CD14-positive monocyte (primary cell): ENCODE measurements around the gene RAP2C. TPM values are rescaled to one million over a fixed set of nuclear protein-coding genes. Genes with fewer than 3 reads are reported as not detected.

ENCODE experiments used
- DNase-seq, 3 donors: peaks; one replicate each; pipeline ENCODE4 v3.0.0-alpha.2; 2011 to 2022
- H2AFZ ChIP-seq: 2 replicates; pipeline ENCODE4 v1.6.0; 2012; ENCODE audit warnings: mild to moderate bottlenecking, low read depth, low read length, inconsistent platforms; ENCODE audit not compliant: insufficient read depth, poor library complexity, severe bottlenecking
- H3K27ac ChIP-seq, 2 donors: 1 replicate in 1 of 2; 2 replicates in 1 of 2; pipeline ENCODE4 v1.5.1; 2012 to 2013; ENCODE audit warnings: low read length in 2 of 2, control low read depth in 1 of 2, inconsistent platforms in 1 of 2, low read depth in 1 of 2, mild to moderate bottlenecking in 1 of 2
- H3K27me3 ChIP-seq, 2 donors: one replicate each; pipeline versions ENCODE4 v1.6.0 to v1.6.1; 2011 to 2013; ENCODE audit warnings: low read length in 2 of 2; ENCODE audit not compliant: control insufficient read depth in 2 of 2, insufficient read depth in 2 of 2
- H3K36me3 ChIP-seq, 2 donors: replicated peaks in 1 of 2; 1 replicate in 1 of 2; 2 replicates in 1 of 2; pipeline versions ENCODE4 v1.5.1 to v1.6.1; 2012 to 2013; ENCODE audit warnings: low read length in 2 of 2, control low read depth in 1 of 2, inconsistent platforms in 1 of 2, mild to moderate bottlenecking in 1 of 2; ENCODE audit not compliant: insufficient read depth in 2 of 2, control insufficient read depth in 1 of 2
- H3K4me1 ChIP-seq, 2 donors: 1 replicate in 1 of 2; 2 replicates in 1 of 2; pipeline versions ENCODE4 v1.5.1 to v1.6.1; 2012 to 2013; ENCODE audit warnings: low read length in 2 of 2, control low read depth in 1 of 2, inconsistent platforms in 1 of 2, mild to moderate bottlenecking in 1 of 2, moderate library complexity in 1 of 2; ENCODE audit not compliant: insufficient read depth in 2 of 2, control insufficient read depth in 1 of 2
- H3K4me2 ChIP-seq: replicated peaks from 2 replicates; pipeline ENCODE3; 2012; ENCODE audit warnings: low read length, moderate library complexity, mild to moderate bottlenecking; ENCODE audit not compliant: poor library complexity, severe bottlenecking; ENCODE audit errors: extremely low read depth
- H3K4me3 ChIP-seq, 3 experiments: fragments of 200-600 bp in 1 of 3; sonication (generic) in 1 of 3; replicated peaks in 1 of 3; 1 replicate in 2 of 3; 2 replicates in 1 of 3; pipeline ENCODE4 v1.5.1; 2011 to 2013; ENCODE audit warnings: low read length in 3 of 3, mild to moderate bottlenecking in 3 of 3, control low read depth in 2 of 3, low read depth in 2 of 3, inconsistent platforms in 1 of 3, moderate library complexity in 1 of 3
- H3K79me2 ChIP-seq: 2 replicates; pipeline ENCODE4 v1.6.0; 2012; ENCODE audit warnings: mild to moderate bottlenecking, control low read depth, inconsistent platforms, low read length, moderate library complexity; ENCODE audit not compliant: insufficient read depth
- H3K9ac ChIP-seq: 2 replicates; pipeline ENCODE4 v1.6.0; 2017; ENCODE audit warnings: low read length, mild to moderate bottlenecking; ENCODE audit not compliant: insufficient read depth, poor library complexity, severe bottlenecking
- H3K9me3 ChIP-seq, 2 donors: replicated peaks in 1 of 2; 1 replicate in 1 of 2; 2 replicates in 1 of 2; pipeline versions ENCODE4 v1.5.1 to v1.6.1; 2012 to 2013; ENCODE audit warnings: low read length in 2 of 2, control low read depth in 1 of 2; ENCODE audit not compliant: control insufficient read depth in 1 of 2, insufficient read depth in 1 of 2
- H4K20me1 ChIP-seq: 2 replicates; pipeline ENCODE4 v1.6.0; 2012; ENCODE audit warnings: mild to moderate bottlenecking, low read length, control low read depth, moderate library complexity; ENCODE audit not compliant: insufficient read depth
- H3K27ac Mint-ChIP-seq, 7 donors: one replicate each; pipeline ENCODE4 v1.8.0; 2020; ENCODE audit warnings: mild to moderate bottlenecking in 7 of 7, mixed read lengths in 7 of 7, moderate library complexity in 6 of 7, inconsistent platforms in 2 of 7
- H3K27me3 Mint-ChIP-seq, 3 donors: one replicate each; pipeline ENCODE4 v1.8.0; 2021 to 2022; ENCODE audit warnings: low read depth in 3 of 3, mild to moderate bottlenecking in 3 of 3, mixed read lengths in 3 of 3, moderate library complexity in 3 of 3, inconsistent platforms in 1 of 3
- H3K36me3 Mint-ChIP-seq, 2 donors: one replicate each; pipeline ENCODE4 v1.8.0; 2020; ENCODE audit warnings: mixed read lengths in 2 of 2, inconsistent platforms in 1 of 2, mild to moderate bottlenecking in 1 of 2
- H3K4me1 Mint-ChIP-seq: one replicate; pipeline ENCODE4 v1.8.0; 2020; ENCODE audit warnings: mild to moderate bottlenecking, mixed read lengths
- H3K4me3 Mint-ChIP-seq, 2 donors: one replicate each; pipeline ENCODE4 v1.8.0; 2020; ENCODE audit warnings: mild to moderate bottlenecking in 2 of 2, mixed read lengths in 2 of 2, moderate library complexity in 1 of 2
- H3K9me3 Mint-ChIP-seq, 7 donors: one replicate each; pipeline ENCODE4 v1.8.0; 2020 to 2022; ENCODE audit warnings: mixed read lengths in 7 of 7, mild to moderate bottlenecking in 6 of 7, moderate library complexity in 6 of 7, inconsistent platforms in 2 of 7
- WGBS: methylation state at CpG from one replicate; pipeline ENCODE4 v1.1.5; 2013; ENCODE audit warnings: missing lambda C conversion rate; ENCODE audit not compliant: insufficient coverage; 5-methylcytosine and 5-hydroxymethylcytosine counted together
- intact Hi-C, 2 donors: fragments of 100-400 bp; cut with micrococcal nuclease; formaldehyde crosslinking; loops; one replicate each; pipeline versions ENCODE4 v1.15.0 to v1.15.1; 2023
- polyA plus RNA-seq, 3 donors: library from polyadenylated mRNA; depleted of rRNA in 1 of 3; unstranded in 2 of 3; stranded (reverse) in 1 of 3; fragments of 300-500 nt in 2 of 3; fragments of >200 nt in 1 of 3; fragmentation: Illumina TruSeq in 2 of 3; gene quantifications; 1 replicate in 2 of 3; 2 replicates in 1 of 3; pipeline ENCODE4 v1.2.3, GENCODE V29; 2012 to 2021
- TF ChIP-seq, protein P1 (sequence below): fragments of 200-600 bp; IDR thresholded peaks from one replicate; pipeline ENCODE4 v1.8.0; 2022; ENCODE audit warnings: antibody characterized with exemption, mild to moderate bottlenecking

Gene RAP2C
- polyA plus RNA-seq, 3 donors = 14.7 to 23.2 (median 18.8) TPM

DNA sequence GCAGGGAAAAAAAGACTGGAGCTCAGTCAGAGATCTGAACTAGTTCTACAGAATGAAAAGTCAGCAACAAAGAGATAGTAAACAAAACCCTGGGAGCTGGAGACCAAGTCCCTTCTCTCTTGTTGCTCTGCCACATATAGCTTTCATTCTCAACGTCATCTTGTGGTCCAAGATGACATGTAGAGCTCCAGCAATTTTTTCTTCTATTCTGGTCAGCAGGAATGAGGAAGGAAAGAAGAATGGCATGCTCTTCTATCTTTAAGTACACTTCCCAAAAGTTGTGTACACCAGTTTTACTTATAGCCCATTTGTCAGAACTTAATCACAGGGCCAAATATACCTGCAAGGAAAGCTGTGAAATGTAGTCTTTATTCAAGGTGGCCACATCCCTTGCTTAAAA, 45.6 kb downstream of the RAP2C start:
- no peak overlapping the region for H3K27ac Mint-ChIP-seq
- intact Hi-C loops = no loop called here
- WGBS = no CpG with 5 or more reads among the region's 1 CpG
- H3K79me2 ChIP-seq = no peaks in the 10 kb centered on the region
- no peaks in the 10 kb centered on the region for H3K4me1 ChIP-seq
- no peak overlapping the region for H3K4me2 ChIP-seq
- H2AFZ ChIP-seq = no peak overlapping the region
- H3K27ac ChIP-seq = no peak overlapping the region
- H3K4me1 Mint-ChIP-seq = no peaks in the 10 kb centered on the region
- no peak overlapping the region for H3K9ac ChIP-seq
- TF ChIP-seq, protein P1, sequence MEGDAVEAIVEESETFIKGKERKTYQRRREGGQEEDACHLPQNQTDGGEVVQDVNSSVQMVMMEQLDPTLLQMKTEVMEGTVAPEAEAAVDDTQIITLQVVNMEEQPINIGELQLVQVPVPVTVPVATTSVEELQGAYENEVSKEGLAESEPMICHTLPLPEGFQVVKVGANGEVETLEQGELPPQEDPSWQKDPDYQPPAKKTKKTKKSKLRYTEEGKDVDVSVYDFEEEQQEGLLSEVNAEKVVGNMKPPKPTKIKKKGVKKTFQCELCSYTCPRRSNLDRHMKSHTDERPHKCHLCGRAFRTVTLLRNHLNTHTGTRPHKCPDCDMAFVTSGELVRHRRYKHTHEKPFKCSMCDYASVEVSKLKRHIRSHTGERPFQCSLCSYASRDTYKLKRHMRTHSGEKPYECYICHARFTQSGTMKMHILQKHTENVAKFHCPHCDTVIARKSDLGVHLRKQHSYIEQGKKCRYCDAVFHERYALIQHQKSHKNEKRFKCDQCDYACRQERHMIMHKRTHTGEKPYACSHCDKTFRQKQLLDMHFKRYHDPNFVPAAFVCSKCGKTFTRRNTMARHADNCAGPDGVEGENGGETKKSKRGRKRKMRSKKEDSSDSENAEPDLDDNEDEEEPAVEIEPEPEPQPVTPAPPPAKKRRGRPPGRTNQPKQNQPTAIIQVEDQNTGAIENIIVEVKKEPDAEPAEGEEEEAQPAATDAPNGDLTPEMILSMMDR = no peak
- H3K36me3 ChIP-seq = no peaks in the 10 kb centered on the region
- no peaks in the 10 kb centered on the region for H3K36me3 Mint-ChIP-seq
- no peak overlapping the region for H3K4me3 Mint-ChIP-seq
- H3K27me3 ChIP-seq = peaks cover 0 to 11% of the 10 kb centered on the region in 2 donors
- peaks cover 0 to 3% (median 0%) of the 10 kb centered on the region in 7 donors for H3K9me3 Mint-ChIP-seq
- no peaks in the 10 kb centered on the region for H4K20me1 ChIP-seq
- H3K27me3 Mint-ChIP-seq = peaks cover 0 to 7% (median 2%) of the 10 kb centered on the region in 3 donors
- H3K4me3 ChIP-seq = no peak overlapping the region
- DNase-seq = no peak
- no peaks in the 10 kb centered on the region for H3K9me3 ChIP-seq

DNA sequence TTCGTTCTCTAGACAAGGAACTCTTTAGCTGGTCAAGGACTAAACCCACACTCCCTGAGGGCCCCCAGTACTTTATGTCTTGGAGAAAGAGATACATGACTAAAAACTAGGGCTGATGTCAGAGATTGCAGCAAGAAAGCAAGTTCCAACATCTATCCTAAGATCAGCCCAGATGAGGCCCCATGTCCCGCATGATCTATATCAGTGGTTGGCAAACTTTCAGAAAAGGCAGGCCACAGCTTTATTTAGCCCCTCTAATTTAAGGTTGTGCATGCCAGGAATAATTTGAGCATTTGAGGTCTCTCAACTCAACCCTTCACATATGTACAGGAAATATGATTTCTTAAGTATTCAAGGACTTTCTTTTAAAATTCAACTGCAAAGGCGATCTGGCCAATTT, 47.4 kb downstream of the RAP2C start:
- H3K9me3 Mint-ChIP-seq = peaks cover 0 to 3% (median 0%) of the 10 kb centered on the region in 7 donors
- WGBS = 83% methylated on average over 1 of the region's 3 CpGs
- Histone ChIP-seq H3K79me2 (no peaks in the 10 kb centered on the region), H2AFZ (no peak overlapping the region), H3K36me3 (no peaks in the 10 kb centered on the region), H3K4me3 (no peak overlapping the region), H3K27me3 (peaks cover 0 to 8% of the 10 kb centered on the region in 2 donors), H3K4me2 (no peak overlapping the region), H3K27ac (no peak overlapping the region), H4K20me1 (no peaks in the 10 kb centered on the region), H3K9ac (no peak overlapping the region), H3K9me3 (no peaks in the 10 kb centered on the region), H3K4me1 (no peaks in the 10 kb centered on the region)
- no peaks in the 10 kb centered on the region for H3K36me3 Mint-ChIP-seq
- intact Hi-C loops = no loop called here
- H3K27ac Mint-ChIP-seq = no peak overlapping the region
- peaks cover 0 to 7% (median 4%) of the 10 kb centered on the region in 3 donors for H3K27me3 Mint-ChIP-seq
- TF ChIP-seq, protein P1 = no peak
- no peaks in the 10 kb centered on the region for H3K4me1 Mint-ChIP-seq
- DNase-seq = no peak
- no peak overlapping the region for H3K4me3 Mint-ChIP-seq
